Natural killer cell (primary cell): Measurements from ENCODE around the gene HBQ1. TPM values are rescaled to one million over a fixed set of nuclear protein-coding genes. Genes with fewer than 3 reads are reported as not detected.
"Not testable (repeated sequence)": the region's sequence is repeated elsewhere in the genome, so short reads cannot be mapped to it uniquely, and the experiment has no call there.

ENCODE experiments used
- ATAC-seq, 3 donors: fragments of 150-1000 bp in 2 of 3; fragments of 200-7000 bp in 1 of 3; cut with Tn5 transposase; 1 replicate in 1 of 3; 2 replicates in 2 of 3; pipeline ENCODE4 v1.10.0; 2021; ENCODE audit warnings: mild to moderate bottlenecking in 2 of 3, moderate library complexity in 2 of 3
- DNase-seq, 2 donors: peaks; one replicate each; pipeline versions ENCODE4 v3.0.0 to v3.0.0-alpha.2; 2013 to 2021; ENCODE audit warnings: mixed read lengths in 1 of 2
- H3K27ac ChIP-seq: one replicate; pipeline ENCODE4 v1.5.1; 2013; ENCODE audit warnings: mild to moderate bottlenecking, low read length
- H3K27me3 ChIP-seq: one replicate; pipeline ENCODE4 v1.6.1; 2013; ENCODE audit warnings: low read length; ENCODE audit not compliant: control insufficient read depth, insufficient read depth
- H3K36me3 ChIP-seq: one replicate; pipeline ENCODE4 v1.6.1; 2013; ENCODE audit warnings: low read length; ENCODE audit not compliant: control insufficient read depth, insufficient read depth
- H3K4me1 ChIP-seq: one replicate; pipeline ENCODE4 v1.6.1; 2013; ENCODE audit warnings: low read length; ENCODE audit not compliant: control insufficient read depth, insufficient read depth
- H3K4me3 ChIP-seq: one replicate; pipeline ENCODE4 v1.5.1; 2013; ENCODE audit warnings: low read length
- H3K9me3 ChIP-seq: one replicate; pipeline ENCODE4 v1.6.1; 2013; ENCODE audit warnings: low read length; ENCODE audit not compliant: control insufficient read depth, insufficient read depth
- H3K27ac Mint-ChIP-seq, 2 donors: one replicate each; pipeline ENCODE4 v1.8.0; 2022; ENCODE audit warnings: mild to moderate bottlenecking in 2 of 2, mixed read lengths in 2 of 2, moderate library complexity in 1 of 2
- H3K27me3 Mint-ChIP-seq, 2 donors: one replicate each; pipeline ENCODE4 v1.8.0; 2022; ENCODE audit warnings: low read depth in 2 of 2, mixed read lengths in 2 of 2
- H3K36me3 Mint-ChIP-seq: one replicate; pipeline ENCODE4 v1.8.0; 2022; ENCODE audit warnings: mixed read lengths
- H3K4me1 Mint-ChIP-seq, 2 donors: one replicate each; pipeline ENCODE4 v1.8.0; 2022; ENCODE audit warnings: mixed read lengths in 2 of 2
- H3K4me3 Mint-ChIP-seq: one replicate; pipeline ENCODE4 v1.8.0; 2022; ENCODE audit warnings: mild to moderate bottlenecking, moderate library complexity, mixed read lengths
- H3K9me3 Mint-ChIP-seq, 2 donors: one replicate each; pipeline ENCODE4 v1.8.0; 2022; ENCODE audit warnings: mixed read lengths in 2 of 2
- CTCF ChIP-seq: fragments of 200-600 bp; IDR thresholded peaks from one replicate; pipeline ENCODE4 v1.8.0; 2022; ENCODE audit warnings: antibody characterized with exemption
- WGBS: methylation state at CpG from one replicate; pipeline ENCODE4 v1.1.7; 2013; ENCODE audit warnings: missing lambda C conversion rate; ENCODE audit not compliant: insufficient coverage; 5-methylcytosine and 5-hydroxymethylcytosine counted together
- intact Hi-C: fragments of 100-400 bp; cut with micrococcal nuclease; formaldehyde crosslinking; loops from one replicate; pipeline ENCODE4 v1.14.2; 2022
- total RNA-seq, 4 donors: library from RNA; stranded (reverse); fragments of 120-200 nt in 1 of 4; gene quantifications; one replicate each; pipeline versions ENCODE4 v1.2.3 to v1.2.4, GENCODE V29; 2013 to 2022

Gene HBQ1
- total RNA-seq, 3 donors from 2014 or later (not counting 1 experiment from before 2014, with no cell fraction given) = 1.0 to 2.0 TPM; not detected in 1

- DNase-seq = peak; percentile 83 to 92
- no peaks in the 10 kb centered on the region for H3K9me3 ChIP-seq
- Mint-ChIP-seq H3K36me3 (no peaks in the 10 kb centered on the region), H3K27me3 (no peaks in the 10 kb centered on the region), H3K9me3 (no peaks in the 10 kb centered on the region), H3K4me3 (peak within 1 kb of the TSS; percentile 86), H3K4me1 (peaks cover 21 to 23% of the 10 kb centered on the region in 2 donors), H3K27ac (peak within 1 kb of the TSS; percentile 89 to 94)
- H3K27me3 ChIP-seq = no peaks in the 10 kb centered on the region
- peaks cover 19% of the 10 kb centered on the region for H3K4me1 ChIP-seq
- no peak for TF ChIP-seq CTCF
- H3K36me3 ChIP-seq = peaks cover 23% of the 10 kb centered on the region
- WGBS = 1% methylated on average over 88 of the region's 88 CpGs
- peak; percentile 88 to 93 (median 92) for ATAC-seq
- peak within 1 kb of the TSS; percentile 90 for H3K4me3 ChIP-seq
- intact Hi-C loops = loop anchor here (5.0 kb wide), 1 partner anchor 123 kb away; the partner anchor contains the start of gene AXIN1
- H3K27ac ChIP-seq = peak within 1 kb of the TSS; percentile 94
Measured at GRCh38 chr16:228852-229730, 48.8 kb downstream of the HBQ1 start, which contains the start of gene LUC7L. Gene LUC7L, minus strand, starts transcription at chr16:229449. Its CDS starts 110 bp downstream, at chr16:229339.

- intact Hi-C loops = loop anchor here (5.0 kb wide), 1 partner anchor 122 kb away; the partner anchor contains the start of gene AXIN1
- Mint-ChIP-seq H3K4me1 (peaks cover 23 to 26% of the 10 kb centered on the region in 2 donors), H3K9me3 (no peaks in the 10 kb centered on the region), H3K4me3 (peak overlapping the region; percentile 65), H3K27me3 (no peaks in the 10 kb centered on the region), H3K36me3 (no peaks in the 10 kb centered on the region), H3K27ac (peak overlapping the region; percentile 89 to 94)
- Histone ChIP-seq H3K27me3 (no peaks in the 10 kb centered on the region), H3K27ac (peak overlapping the region; percentile 94), H3K4me1 (peaks cover 23% of the 10 kb centered on the region), H3K36me3 (peaks cover 20% of the 10 kb centered on the region), H3K4me3 (no peak overlapping the region), H3K9me3 (no peaks in the 10 kb centered on the region)
- TF ChIP-seq CTCF = no peak
- ATAC-seq (no peak), DNase-seq (no peak)
- 86% methylated on average over 22 of the region's 22 CpGs for WGBS
Measured at GRCh38 chr16:229731-230281, 49.5 kb downstream of the HBQ1 start.

- H3K27ac Mint-ChIP-seq, ATAC-seq, H3K36me3 Mint-ChIP-seq, intact Hi-C loops, DNase-seq, H3K27me3 ChIP-seq, H3K27ac ChIP-seq, H3K27me3 Mint-ChIP-seq, H3K9me3 Mint-ChIP-seq, H3K9me3 ChIP-seq, H3K4me3 Mint-ChIP-seq, H3K4me3 ChIP-seq: not testable (repeated sequence)
- Histone ChIP-seq H3K36me3 (peaks cover 18% of the 10 kb centered on the region), H3K4me1 (peaks cover 26% of the 10 kb centered on the region)
- WGBS = 94% methylated on average over 18 of the region's 18 CpGs
- H3K4me1 Mint-ChIP-seq = peaks cover 29 to 32% of the 10 kb centered on the region in 2 donors
Measured at GRCh38 chr16:230351-230750, 50.1 kb downstream of the HBQ1 start.

Other genes starting within 250 kb of the HBQ1 start
- gene POLR3K, start 126.9 kb upstream of the HBQ1 start, total RNA-seq = 10 to 100 TPM; 10.6 to 14.6 (median 11.3) TPM
- gene SNRNP25, start 126.6 kb upstream of the HBQ1 start, total RNA-seq = 10 to 100 TPM in 2 of 3 donors, 1 to 10 TPM in 1; 6.4 to 13.4 (median 13.2) TPM
- gene RHBDF1, start 107.8 kb upstream of the HBQ1 start, total RNA-seq = 1 to 10 TPM in 1 of 3 donors, under 1 TPM in 2; 0.26 to 1.1 (median 0.78) TPM
- gene MPG, start 102.2 kb upstream of the HBQ1 start, total RNA-seq = 10 to 100 TPM; 29.9 to 34.3 (median 31.5) TPM
- gene NPRL3, start 41.8 kb upstream of the HBQ1 start, total RNA-seq = 10 to 100 TPM; 44.8 to 62.1 (median 55.7) TPM
- gene HBZ, start 27.8 kb upstream of the HBQ1 start, total RNA-seq = not detected
- not detected for gene HBM, start 14.5 kb upstream of the HBQ1 start, total RNA-seq
- 1 to 10 TPM in 2 of 3 donors, not detected in 1; 3.2 to 9.9 TPM for gene HBA2, start 7.6 kb upstream of the HBQ1 start, total RNA-seq
- 10 to 100 TPM in 1 of 3 donors, not detected in 2; 16.9 TPM for gene HBA1, start 3.8 kb upstream of the HBQ1 start, total RNA-seq
- 100 to 1,000 TPM; 129 to 168 (median 153) TPM for gene LUC7L, start 49.0 kb downstream of the HBQ1 start, total RNA-seq
- gene FAM234A, start 54.4 kb downstream of the HBQ1 start, total RNA-seq = 10 to 100 TPM; 32.4 to 42.6 (median 40.7) TPM
- gene RGS11, start 95.5 kb downstream of the HBQ1 start, total RNA-seq = under 1 TPM in 1 of 3 donors, not detected in 2; 0.25 TPM
- gene ARHGDIG, start 100.1 kb downstream of the HBQ1 start, total RNA-seq = 1 to 10 TPM in 1 of 3 donors, under 1 TPM in 1, not detected in 1; 0.49 to 1.4 TPM
- not detected for gene PDIA2, start 102.7 kb downstream of the HBQ1 start, total RNA-seq
- 100 to 1,000 TPM; 100 to 122 (median 106) TPM for gene AXIN1, start 172.3 kb downstream of the HBQ1 start, total RNA-seq
- gene MRPL28, start 190.1 kb downstream of the HBQ1 start, total RNA-seq = 10 to 100 TPM; 33.9 to 38.9 (median 37.5) TPM
- 10 to 100 TPM; 48.0 to 66.7 (median 54.2) TPM for gene PGAP6, start 201.5 kb downstream of the HBQ1 start, total RNA-seq
- 10 to 100 TPM; 10.7 to 27.4 (median 25.4) TPM for gene NME4, start 216.7 kb downstream of the HBQ1 start, total RNA-seq
- gene DECR2, start 221.4 kb downstream of the HBQ1 start, total RNA-seq = 10 to 100 TPM in 2 of 3 donors, 1 to 10 TPM in 1; 9.5 to 13.0 (median 12.9) TPM
- 10 to 100 TPM; 51.0 to 61.2 (median 55.3) TPM for gene RAB11FIP3, start 245.2 kb downstream of the HBQ1 start, total RNA-seq